ENCODE data around the gene KLK7.

DNA sequence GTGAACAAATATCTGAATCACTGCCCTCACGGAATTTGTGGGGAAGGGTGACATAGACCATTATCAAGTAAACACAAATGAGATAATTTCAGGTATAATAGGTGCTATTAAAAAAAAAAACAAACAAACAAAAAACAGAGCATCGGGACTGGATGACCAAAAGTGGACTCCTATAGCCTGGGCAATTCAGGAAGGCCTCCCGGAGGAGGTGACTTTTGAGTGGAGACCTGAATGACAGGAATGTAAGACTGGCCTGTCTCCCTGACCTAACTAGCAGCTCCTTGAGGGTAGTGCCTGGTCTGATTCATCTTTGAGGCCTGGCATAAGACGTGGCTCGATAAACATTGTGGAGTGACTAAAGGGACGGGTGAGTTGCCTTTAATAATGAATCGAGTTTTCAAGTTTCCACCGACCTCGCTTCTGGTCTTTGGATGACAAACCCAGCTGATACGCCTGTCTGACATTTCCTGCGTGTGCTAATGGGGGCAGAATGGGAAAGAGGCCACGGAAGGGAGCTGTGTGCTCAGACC is 29.0 kb upstream of the KLK7 start:
- TF ChIP-seq POLR2A (IDR thresholded peaks at IDR 0.05; ENCODE audit: low read depth, low read length) (no peak), SPI1 (IDR thresholded peaks at IDR 0.05; ENCODE audit: low read depth, low read length) (no peak), POLR2AphosphoS5 (IDR thresholded peaks at IDR 0.05; ENCODE audit: low read depth, low read length) (no peak), POU2F2 (IDR thresholded peaks at IDR 0.05; ENCODE audit: low read depth, low read length) (no peak), TAF1 (IDR thresholded peaks at IDR 0.05; ENCODE audit: low read depth, low read length) (no peak), PAX5 (IDR thresholded peaks at IDR 0.05; ENCODE audit: insufficient read depth, low read length, severe bottlenecking) (no peak)
